ENCODE data around the gene HPS6. TPM values are rescaled to one million over a fixed set of nuclear protein-coding genes. Genes with fewer than 3 reads are reported as not detected.
A peak's percentile ranks its signal among the peaks of the same experiment; 100 is the strongest.

The HPS6 gene
- total RNA-seq, 1 donor, result 22.6 TPM

- Histone ChIP-seq H3K27me3 (ENCODE audit: insufficient read depth, low read length) (no peaks in the 10 kb centered on the region), H3K9me3 (ENCODE audit: low read depth, low read length) (no peaks in the 10 kb centered on the region), H3K4me1 (ENCODE audit: insufficient read depth, low read length) (peaks cover 18% of the 10 kb centered on the region), H3K4me3 (ENCODE audit: low read length) (no peak overlapping the region)
These were observed 5.2 kb upstream of the HPS6 start for GRCh38 chr10:102059987-102060386.

GRCh38 chr10:102064503-102064867 is 664 bp upstream of the HPS6 start:
- peak overlapping the region; percentile 89 for H3K4me3 ChIP-seq (ENCODE audit: low read length)
- no peaks in the 10 kb centered on the region for H3K27me3 ChIP-seq (ENCODE audit: insufficient read depth, low read length)
- peaks cover 47% of the 10 kb centered on the region for H3K4me1 ChIP-seq (ENCODE audit: insufficient read depth, low read length)
- no peaks in the 10 kb centered on the region for H3K9me3 ChIP-seq (ENCODE audit: low read depth, low read length)

- no peaks in the 10 kb centered on the region for H3K27me3 ChIP-seq (ENCODE audit: insufficient read depth, low read length)
- H3K4me1 ChIP-seq (ENCODE audit: insufficient read depth, low read length), result peaks cover 49% of the 10 kb centered on the region
- peak overlapping the region; percentile 89 for H3K4me3 ChIP-seq (ENCODE audit: low read length)
- no peaks in the 10 kb centered on the region for H3K9me3 ChIP-seq (ENCODE audit: low read depth, low read length)
These were observed 631 bp downstream of the HPS6 start for GRCh38 chr10:102065561-102066398.

GRCh38 chr10:102066399-102067088 is 1.4 kb downstream of the HPS6 start:
- Histone ChIP-seq H3K4me1 (ENCODE audit: insufficient read depth, low read length) (peaks cover 49% of the 10 kb centered on the region), H3K9me3 (ENCODE audit: low read depth, low read length) (no peaks in the 10 kb centered on the region), H3K4me3 (ENCODE audit: low read length) (no peak overlapping the region)

GRCh38 chr10:102067091-102067916 is 2.2 kb downstream of the HPS6 start:
- H3K27me3 ChIP-seq (ENCODE audit: insufficient read depth, low read length), result no peaks in the 10 kb centered on the region
- no peak overlapping the region for H3K4me3 ChIP-seq (ENCODE audit: low read length)
- H3K4me1 ChIP-seq (ENCODE audit: insufficient read depth, low read length), result peaks cover 49% of the 10 kb centered on the region
- H3K9me3 ChIP-seq (ENCODE audit: low read depth, low read length), result no peaks in the 10 kb centered on the region

More at GRCh38 chr10:102066399-102067088, 1.4 kb downstream of the HPS6 start:
- no peaks in the 10 kb centered on the region for H3K27me3 ChIP-seq (ENCODE audit: insufficient read depth, low read length)

- peaks cover 53% of the 10 kb centered on the region for H3K4me1 ChIP-seq (ENCODE audit: insufficient read depth, low read length)
- no peaks in the 10 kb centered on the region for H3K27me3 ChIP-seq (ENCODE audit: insufficient read depth, low read length)
- H3K9me3 ChIP-seq (ENCODE audit: low read depth, low read length), result no peaks in the 10 kb centered on the region
- no peak overlapping the region for H3K4me3 ChIP-seq (ENCODE audit: low read length)
These were observed 3.1 kb downstream of the HPS6 start for GRCh38 chr10:102068216-102068615.

- H3K4me1 ChIP-seq (ENCODE audit: insufficient read depth, low read length), result peaks cover 53% of the 10 kb centered on the region
- no peak overlapping the region for H3K4me3 ChIP-seq (ENCODE audit: low read length)
- H3K27me3 ChIP-seq (ENCODE audit: insufficient read depth, low read length), result no peaks in the 10 kb centered on the region
- H3K9me3 ChIP-seq (ENCODE audit: low read depth, low read length), result no peaks in the 10 kb centered on the region
These were observed 3.9 kb downstream of the HPS6 start for GRCh38 chr10:102069071-102069470.

- H3K9me3 ChIP-seq (ENCODE audit: low read depth, low read length), result no peaks in the 10 kb centered on the region
- H3K4me1 ChIP-seq (ENCODE audit: insufficient read depth, low read length), result peaks cover 22% of the 10 kb centered on the region
These were observed 7.8 kb downstream of the HPS6 start for GRCh38 chr10:102072673-102073527.

GRCh38 chr10:102083541-102083940 is 18.4 kb downstream of the HPS6 start:
- Histone ChIP-seq H3K4me3 (ENCODE audit: low read length) (no peak overlapping the region), H3K9me3 (ENCODE audit: low read depth, low read length) (no peaks in the 10 kb centered on the region), H3K27me3 (ENCODE audit: insufficient read depth, low read length) (no peaks in the 10 kb centered on the region), H3K4me1 (ENCODE audit: insufficient read depth, low read length) (no peaks in the 10 kb centered on the region)

More at GRCh38 chr10:102072673-102073527, 7.8 kb downstream of the HPS6 start:
- Histone ChIP-seq H3K27me3 (ENCODE audit: insufficient read depth, low read length) (no peaks in the 10 kb centered on the region), H3K4me3 (ENCODE audit: low read length) (no peak overlapping the region)

GRCh38 chr10:102085336-102085735 is 20.2 kb downstream of the HPS6 start:
- Histone ChIP-seq H3K27me3 (ENCODE audit: insufficient read depth, low read length) (no peaks in the 10 kb centered on the region), H3K4me1 (ENCODE audit: insufficient read depth, low read length) (no peaks in the 10 kb centered on the region), H3K4me3 (ENCODE audit: low read length) (no peak overlapping the region), H3K9me3 (ENCODE audit: low read depth, low read length) (no peaks in the 10 kb centered on the region)

- no peaks in the 10 kb centered on the region for H3K27me3 ChIP-seq (ENCODE audit: insufficient read depth, low read length)
- H3K9me3 ChIP-seq (ENCODE audit: low read depth, low read length), result no peaks in the 10 kb centered on the region
- no peak overlapping the region for H3K4me3 ChIP-seq (ENCODE audit: low read length)
- no peaks in the 10 kb centered on the region for H3K4me1 ChIP-seq (ENCODE audit: insufficient read depth, low read length)
These were observed 21.0 kb downstream of the HPS6 start for GRCh38 chr10:102086196-102086595.

- no peak overlapping the region for H3K4me3 ChIP-seq (ENCODE audit: low read length)
- H3K4me1 ChIP-seq (ENCODE audit: insufficient read depth, low read length), result no peaks in the 10 kb centered on the region
- no peaks in the 10 kb centered on the region for H3K27me3 ChIP-seq (ENCODE audit: insufficient read depth, low read length)
- H3K9me3 ChIP-seq (ENCODE audit: low read depth, low read length), result no peaks in the 10 kb centered on the region
These were observed 25.6 kb downstream of the HPS6 start for GRCh38 chr10:102090772-102091171.

GRCh38 chr10:102096449-102096848 is 31.3 kb downstream of the HPS6 start:
- Histone ChIP-seq H3K4me3 (ENCODE audit: low read length) (no peak overlapping the region), H3K27me3 (ENCODE audit: insufficient read depth, low read length) (no peaks in the 10 kb centered on the region), H3K4me1 (ENCODE audit: insufficient read depth, low read length) (no peaks in the 10 kb centered on the region), H3K9me3 (ENCODE audit: low read depth, low read length) (no peaks in the 10 kb centered on the region)

- Histone ChIP-seq H3K9me3 (ENCODE audit: low read depth, low read length) (no peaks in the 10 kb centered on the region), H3K4me3 (ENCODE audit: low read length) (no peak overlapping the region), H3K4me1 (ENCODE audit: insufficient read depth, low read length) (peaks cover 7% of the 10 kb centered on the region), H3K27me3 (ENCODE audit: insufficient read depth, low read length) (no peaks in the 10 kb centered on the region)
These were observed 36.0 kb downstream of the HPS6 start for GRCh38 chr10:102101152-102101551.

All from mononuclear cell (primary cell).